Memory B cell (primary cell): ENCODE results near the gene ACTMAP.
"Not testable (repeated sequence)": the region's sequence is repeated elsewhere in the genome, so short reads cannot be mapped to it uniquely, and the experiment has no call there.

Experiments
- ATAC-seq: fragments of 150-1000 bp; cut with Tn5 transposase; 2 replicates; pipeline ENCODE4 v1.10.0; 2021; ENCODE audit warnings: low read depth, mild to moderate bottlenecking, moderate library complexity
- DNase-seq, 2 donors: peaks; one replicate each; pipeline ENCODE4 v3.0.0; 2022; ENCODE audit warnings: low spot score in 2 of 2
- H3K27ac Mint-ChIP-seq: one replicate; pipeline ENCODE4 v1.8.0; 2022; ENCODE audit warnings: mild to moderate bottlenecking, moderate library complexity, mixed read lengths
- H3K27me3 Mint-ChIP-seq: one replicate; pipeline ENCODE4 v1.8.0; 2022; ENCODE audit warnings: mixed read lengths
- H3K36me3 Mint-ChIP-seq: one replicate; pipeline ENCODE4 v1.8.0; 2022; ENCODE audit warnings: mild to moderate bottlenecking, mixed read lengths
- H3K4me1 Mint-ChIP-seq: one replicate; pipeline ENCODE4 v1.8.0; 2022; ENCODE audit warnings: mixed read lengths
- H3K4me3 Mint-ChIP-seq: one replicate; pipeline ENCODE4 v1.8.0; 2022; ENCODE audit warnings: mild to moderate bottlenecking, moderate library complexity, mixed read lengths
- H3K9me3 Mint-ChIP-seq: one replicate; pipeline ENCODE4 v1.8.0; 2022; ENCODE audit warnings: mixed read lengths

Gene ACTMAP

GRCh38 chr19:40750058-40750873, at the start of gene ACTMAP:
Gene ACTMAP, minus strand, starts transcription at chr19:40750477. Its CDS starts 674 bp downstream, at chr19:40749803.
- ATAC-seq (peak; percentile 84), DNase-seq (peak; percentile 98 to 99)
- Mint-ChIP-seq H3K36me3 (peaks cover 5% of the 10 kb centered on the region), H3K4me1 (peaks cover 37% of the 10 kb centered on the region), H3K4me3 (peak within 1 kb of the TSS; percentile 100), H3K27me3 (no peaks in the 10 kb centered on the region), H3K27ac (peak within 1 kb of the TSS; percentile 95), H3K9me3 (no peaks in the 10 kb centered on the region)

GRCh38 chr19:40799558-40800338, 49.5 kb upstream of the ACTMAP start:
- H3K27ac Mint-ChIP-seq = peak overlapping the region; percentile 94
- DNase-seq (no peak), ATAC-seq (no peak)
- peaks cover 19% of the 10 kb centered on the region for H3K36me3 Mint-ChIP-seq
- peaks cover 60% of the 10 kb centered on the region for H3K4me1 Mint-ChIP-seq
- no peaks in the 10 kb centered on the region for H3K27me3 Mint-ChIP-seq
- H3K9me3 Mint-ChIP-seq = no peaks in the 10 kb centered on the region
- peak overlapping the region; percentile 99 for H3K4me3 Mint-ChIP-seq

GRCh38 chr19:40798683-40799557, 48.6 kb upstream of the ACTMAP start, which contains the start of gene EGLN2:
Gene EGLN2, plus strand, starts transcription at chr19:40799191. Its CDS starts 1,382 bp downstream, at chr19:40800573.
- Mint-ChIP-seq H3K4me1 (peaks cover 51% of the 10 kb centered on the region), H3K36me3 (peaks cover 15% of the 10 kb centered on the region), H3K9me3 (no peaks in the 10 kb centered on the region), H3K4me3 (peak within 1 kb of the TSS; percentile 99), H3K27me3 (no peaks in the 10 kb centered on the region), H3K27ac (peak within 1 kb of the TSS; percentile 94)
- ATAC-seq (peak; percentile 81), DNase-seq (peak; percentile 99 to 100)

GRCh38 chr19:40797963-40798682, 47.8 kb upstream of the ACTMAP start:
- H3K9me3 Mint-ChIP-seq = no peaks in the 10 kb centered on the region
- DNase-seq (peak in 1 of 2 donors; percentile 68), ATAC-seq (peak; percentile 27)
- peak overlapping the region; percentile 94 for H3K27ac Mint-ChIP-seq
- H3K27me3 Mint-ChIP-seq = no peaks in the 10 kb centered on the region
- H3K4me3 Mint-ChIP-seq = peak overlapping the region; percentile 93
- H3K36me3 Mint-ChIP-seq = peaks cover 15% of the 10 kb centered on the region
- peaks cover 45% of the 10 kb centered on the region for H3K4me1 Mint-ChIP-seq

GRCh38 chr19:40797166-40797962, 47.1 kb upstream of the ACTMAP start:
- peaks cover 16% of the 10 kb centered on the region for H3K36me3 Mint-ChIP-seq

GRCh38 chr19:40791996-40792395, 41.7 kb upstream of the ACTMAP start:
- Mint-ChIP-seq H3K27me3 (no peaks in the 10 kb centered on the region), H3K27ac (peak overlapping the region; percentile 72), H3K4me3 (no peak overlapping the region), H3K4me1 (peaks cover 14% of the 10 kb centered on the region), H3K9me3 (no peaks in the 10 kb centered on the region), H3K36me3 (peaks cover 25% of the 10 kb centered on the region)
- DNase-seq = no peak
- no peak for ATAC-seq

More at GRCh38 chr19:40797166-40797962, 47.1 kb upstream of the ACTMAP start:
- Mint-ChIP-seq H3K4me3 (peak overlapping the region; percentile 35), H3K27ac (peak overlapping the region; percentile 94), H3K27me3 (no peaks in the 10 kb centered on the region), H3K9me3 (no peaks in the 10 kb centered on the region), H3K4me1 (peaks cover 39% of the 10 kb centered on the region)
- ATAC-seq (no peak), DNase-seq (no peak)

- Mint-ChIP-seq H3K36me3 (peaks cover 30% of the 10 kb centered on the region), H3K4me3 (no peak overlapping the region), H3K27me3 (no peaks in the 10 kb centered on the region), H3K4me1 (peaks cover 12% of the 10 kb centered on the region), H3K9me3 (no peaks in the 10 kb centered on the region), H3K27ac (no peak overlapping the region)
- DNase-seq = no peak
- no peak for ATAC-seq
Observed at GRCh38 chr19:40791349-40791748, 41.1 kb upstream of the ACTMAP start.

- Mint-ChIP-seq H3K27me3 (no peaks in the 10 kb centered on the region), H3K36me3 (peaks cover 46% of the 10 kb centered on the region), H3K27ac (peak overlapping the region; percentile 70), H3K4me1 (peaks cover 22% of the 10 kb centered on the region), H3K9me3 (no peaks in the 10 kb centered on the region), H3K4me3 (no peak overlapping the region)
- ATAC-seq (no peak), DNase-seq (no peak)
Observed at GRCh38 chr19:40786060-40787037, 36.1 kb upstream of the ACTMAP start.

- DNase-seq = no peak
- no peak overlapping the region for H3K27ac Mint-ChIP-seq
- H3K4me1 Mint-ChIP-seq = peaks cover 25% of the 10 kb centered on the region
- no peak overlapping the region for H3K4me3 Mint-ChIP-seq
- H3K9me3 Mint-ChIP-seq = no peaks in the 10 kb centered on the region
- H3K36me3 Mint-ChIP-seq = peaks cover 48% of the 10 kb centered on the region
- ATAC-seq = no peak
- no peaks in the 10 kb centered on the region for H3K27me3 Mint-ChIP-seq
Observed at GRCh38 chr19:40785526-40785925, 35.2 kb upstream of the ACTMAP start.

GRCh38 chr19:40784146-40784545, 33.9 kb upstream of the ACTMAP start:
- H3K4me1 Mint-ChIP-seq = peaks cover 34% of the 10 kb centered on the region
- H3K9me3 Mint-ChIP-seq, H3K4me3 Mint-ChIP-seq, H3K27ac Mint-ChIP-seq, DNase-seq, ATAC-seq, H3K27me3 Mint-ChIP-seq: not testable (repeated sequence)
- peaks cover 46% of the 10 kb centered on the region for H3K36me3 Mint-ChIP-seq

- H3K36me3 Mint-ChIP-seq = peaks cover 47% of the 10 kb centered on the region
- H3K4me1 Mint-ChIP-seq = peaks cover 37% of the 10 kb centered on the region
- DNase-seq (no peak), ATAC-seq (no peak)
- no peaks in the 10 kb centered on the region for H3K9me3 Mint-ChIP-seq
- no peaks in the 10 kb centered on the region for H3K27me3 Mint-ChIP-seq
- no peak overlapping the region for H3K27ac Mint-ChIP-seq
- H3K4me3 Mint-ChIP-seq = no peak overlapping the region
Observed at GRCh38 chr19:40783711-40784110, 33.4 kb upstream of the ACTMAP start.
